Heart left ventricle (tissue), 13 donors: Measurements from ENCODE around the gene TRIM67.

Source experiments
- CTCF ChIP-seq, 12 donors: fragments of 200-600 bp; sonication (generic) in 4 of 12; IDR thresholded peaks; one replicate each; pipeline versions ENCODE4 v1.5.0 to v1.8.0; 2018 to 2022; ENCODE audit warnings: antibody characterized with exemption in 12 of 12, mild to moderate bottlenecking in 5 of 12
- POLR2A ChIP-seq, 2 donors: fragments of 450-650 bp; IDR thresholded peaks; one replicate each; pipeline ENCODE4 v1.6.1; 2017; ENCODE audit warnings: antibody characterized with exemption in 2 of 2, mild to moderate bottlenecking in 2 of 2, moderate library complexity in 2 of 2
- donor health status: ischemic (EF 13 %, LVEDD 7.1; RV severe dilation, severe dysfunction).
- donor health status: DM: no; HTN: yes; CAD: no.
- donor health status: DM: no; HTN: no; CAD: no.
- donor health status: ischemic (EF 25% LVEDD 6.9; RV normal size, moderate dysfunction).
- donor health status: ischemic (EF 25% LVEDD 5.7; RV mildly dilated, moderate dysfunction).
- donor health status: ischemic (EF 35%, LVEDD 5.7; RV mildly dilated, moderate dysfunction).
- donor health status: nonischemic (EF 11% LVEDD 7.7; RV severe dilation, severe dysfunction).
- donor health status: DM: yes; HTN: yes; CAD: no.
- donor health status: PGD.
- donor health status: ischemic (EF 29% LVEDD 5.4; RV normal size, mild dysfunction).
- donor health status: nonischemic (EF 23%, LVEDD 6.1; RV moderate dilation, normal function).

DNA sequence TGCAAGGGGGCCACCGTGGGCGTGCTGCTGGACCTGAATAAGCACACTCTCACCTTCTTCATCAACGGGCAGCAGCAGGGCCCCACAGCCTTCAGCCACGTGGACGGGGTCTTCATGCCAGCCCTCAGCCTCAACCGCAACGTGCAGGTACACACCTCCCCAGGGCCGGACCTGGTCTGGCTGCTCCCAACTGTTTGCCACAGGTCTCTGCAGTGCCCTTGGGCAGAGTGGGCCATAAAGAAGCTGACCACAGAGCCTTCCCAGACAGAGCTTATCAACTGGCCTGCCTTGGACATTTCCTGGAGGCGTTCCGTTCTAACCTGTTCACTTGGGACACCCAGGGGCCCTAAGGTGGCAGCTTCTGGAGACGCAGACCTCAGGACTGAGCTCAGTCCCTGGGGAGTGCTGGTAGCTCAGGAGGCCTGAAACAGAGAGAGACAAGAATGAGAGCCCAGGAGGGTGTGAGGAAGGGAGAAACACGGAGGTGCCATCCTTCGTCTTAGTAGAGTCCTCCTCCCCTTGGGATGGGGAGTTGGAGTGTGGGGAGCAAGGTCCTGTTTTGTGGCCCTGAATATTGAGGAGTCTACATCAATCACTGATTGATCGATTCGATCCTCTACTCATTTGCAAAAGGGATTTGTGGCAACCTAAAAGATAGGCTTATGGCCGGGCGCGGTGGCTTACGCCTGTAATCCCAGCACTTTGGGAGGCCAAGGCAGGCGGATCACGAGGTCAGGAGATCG lies 52.1 kb downstream of the TRIM67 start:
- TF ChIP-seq CTCF (IDR thresholded peaks at IDR 0.05) (no peak), POLR2A (IDR thresholded peaks at IDR 0.05) (no peak)
